ENCODE measurements around the gene TAOK1.

DNA sequence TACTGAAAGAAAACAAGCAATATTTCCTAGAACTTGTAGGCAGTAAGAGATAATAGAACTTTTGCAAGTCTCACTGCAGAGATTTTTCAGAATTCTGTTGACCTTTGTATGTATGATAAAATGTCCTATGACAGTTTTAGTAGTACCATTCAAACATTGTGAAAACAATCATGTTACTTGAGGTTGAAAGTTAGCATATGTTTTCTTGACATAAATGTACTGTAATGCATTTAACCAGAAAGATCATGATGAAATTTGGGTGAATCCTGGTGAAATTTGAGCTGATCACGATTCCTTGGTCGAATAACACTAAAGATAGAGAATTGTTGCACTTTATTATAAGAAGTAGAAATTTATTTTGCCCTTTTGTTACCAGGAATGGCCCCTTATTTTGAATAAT, 85.7 kb downstream of the TAOK1 start:
- TF ChIP-seq CTCF (IDR thresholded peaks at IDR 0.05; ENCODE audit: low read depth, low read length) = no peak
- no peak for TF ChIP-seq EZH2phosphoT487 (IDR thresholded peaks at IDR 0.05; ENCODE audit: low read depth)

All from OCI-LY3 (cell line).